ENCODE results near the gene PTGR3.
A peak's percentile ranks its signal among the peaks of the same experiment; 100 is the strongest.

PTGR3 gene

DNA sequence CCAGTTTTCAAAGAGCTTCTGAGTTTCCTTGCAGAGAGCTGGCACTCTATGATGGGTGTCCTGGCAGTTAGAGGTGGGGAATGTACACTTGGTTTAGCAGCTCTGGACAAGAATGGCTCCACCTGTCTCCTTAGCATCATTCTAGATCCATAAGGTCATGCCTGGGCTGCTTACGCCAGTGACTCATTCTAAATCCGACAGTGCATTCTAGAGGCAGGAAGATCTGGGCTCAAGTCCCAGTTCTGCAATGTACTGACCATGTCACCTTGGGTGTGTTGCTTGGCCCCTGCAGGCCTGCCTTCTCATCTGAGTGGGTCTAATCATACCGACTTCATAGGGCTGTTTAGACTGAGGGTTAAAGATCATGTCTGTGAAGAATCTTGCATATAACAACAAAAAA lies 46.5 kb downstream of the PTGR3 start:
- no peak overlapping the region for H3K9ac ChIP-seq (ENCODE audit: low read depth in 1 of 2, low read length in 2 of 2)
- H3K27ac ChIP-seq (ENCODE audit: low read depth, low read length), result no peak overlapping the region

DNA sequence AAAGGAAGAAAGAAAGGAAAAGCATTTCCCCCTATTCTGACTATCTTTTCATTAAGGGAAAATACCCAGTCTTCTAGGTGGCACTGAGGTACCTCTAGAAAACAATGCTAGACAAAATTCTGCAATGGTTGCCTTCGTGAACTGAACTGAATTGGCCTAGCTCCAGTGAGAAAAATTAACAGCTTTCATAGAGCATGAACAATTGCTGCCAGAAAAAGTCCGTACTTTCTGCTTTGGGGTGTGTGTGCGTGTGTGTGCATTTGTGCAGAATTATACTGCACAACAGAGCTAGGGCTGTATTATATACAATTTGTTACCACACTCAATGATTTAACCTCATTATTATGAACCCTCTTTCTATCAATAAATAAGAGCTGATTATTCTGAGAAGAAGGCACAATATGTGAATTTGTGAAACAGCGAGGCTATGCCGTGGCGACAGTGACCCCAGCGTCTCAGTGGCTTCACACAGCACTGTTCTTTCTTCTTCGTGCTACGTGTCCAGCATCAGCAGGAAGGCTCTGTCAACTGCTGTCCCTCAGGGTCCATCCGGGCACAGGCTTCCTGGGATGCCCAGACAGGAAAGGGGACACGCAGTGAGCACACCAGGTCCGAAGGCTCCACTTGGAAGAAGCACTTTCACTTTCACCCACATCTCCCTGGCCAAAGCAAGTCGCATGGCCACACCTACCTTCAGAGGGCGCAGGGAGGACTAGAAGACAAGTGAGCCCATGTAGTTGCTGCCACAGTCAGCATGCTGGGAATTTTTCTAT lies 47.5 kb downstream of the PTGR3 start:
- no peak overlapping the region for H3K27ac ChIP-seq (ENCODE audit: low read depth, low read length)
- H3K27me3 ChIP-seq (ENCODE audit: control insufficient read depth in 1 of 2, insufficient read depth in 2 of 2, low read length in 2 of 2), result no peaks in the 10 kb centered on the region
- peaks cover 0 to 9% of the 10 kb centered on the region in 2 donors for H3K4me1 ChIP-seq (ENCODE audit: control insufficient read depth in 1 of 2, insufficient read depth in 2 of 2, low read length in 2 of 2)
- no peaks in the 10 kb centered on the region for H3K9me3 ChIP-seq (ENCODE audit: control insufficient read depth in 1 of 2, low read length in 2 of 2)
- H3K9ac ChIP-seq (ENCODE audit: low read depth in 1 of 2, low read length in 2 of 2), result peak overlapping the region; percentile 65 to 73
- no peaks in the 10 kb centered on the region for H3K36me3 ChIP-seq (ENCODE audit: control insufficient read depth in 1 of 2, insufficient read depth in 2 of 2, low read length in 2 of 2)
- H3K4me3 ChIP-seq (ENCODE audit: low read depth in 1 of 2, low read length in 2 of 2), result peak overlapping the region; percentile 87 to 89

More for the DNA sequence above, 46.5 kb downstream of the PTGR3 start:
- Histone ChIP-seq H3K36me3 (ENCODE audit: control insufficient read depth in 1 of 2, insufficient read depth in 2 of 2, low read length in 2 of 2) (no peaks in the 10 kb centered on the region), H3K4me1 (ENCODE audit: control insufficient read depth in 1 of 2, insufficient read depth in 2 of 2, low read length in 2 of 2) (peaks cover 0 to 9% of the 10 kb centered on the region in 2 donors), H3K4me3 (ENCODE audit: low read depth in 1 of 2, low read length in 2 of 2) (no peak overlapping the region), H3K27me3 (ENCODE audit: control insufficient read depth in 1 of 2, insufficient read depth in 2 of 2, low read length in 2 of 2) (no peaks in the 10 kb centered on the region), H3K9me3 (ENCODE audit: control insufficient read depth in 1 of 2, low read length in 2 of 2) (no peaks in the 10 kb centered on the region)

DNA sequence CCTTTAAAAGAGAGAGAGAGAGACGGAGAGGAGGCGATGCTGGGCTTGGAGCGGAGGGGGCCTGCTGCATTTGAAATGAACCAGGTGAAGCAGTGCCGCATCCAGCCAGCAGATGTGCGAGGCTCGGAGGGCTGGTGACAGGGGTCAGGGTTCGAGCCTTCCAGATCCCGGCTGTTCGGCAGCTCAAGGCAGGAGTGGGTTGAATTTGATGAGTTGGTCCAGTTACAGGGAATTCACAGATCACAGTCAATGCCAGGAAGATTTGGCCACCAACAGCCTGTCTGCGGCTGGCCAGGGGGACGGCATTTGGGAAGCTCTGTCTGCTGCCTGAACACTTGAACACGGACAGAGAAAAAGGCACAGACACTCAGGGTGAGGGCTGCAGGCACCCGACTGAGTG lies 48.6 kb downstream of the PTGR3 start:
- H3K9me3 ChIP-seq (ENCODE audit: control insufficient read depth in 1 of 2, low read length in 2 of 2), result no peaks in the 10 kb centered on the region
- H3K4me3 ChIP-seq (ENCODE audit: low read depth in 1 of 2, low read length in 2 of 2), result no peak overlapping the region
- no peak overlapping the region for H3K9ac ChIP-seq (ENCODE audit: low read depth in 1 of 2, low read length in 2 of 2)
- H3K27ac ChIP-seq (ENCODE audit: low read depth, low read length), result no peak overlapping the region
- no peaks in the 10 kb centered on the region for H3K36me3 ChIP-seq (ENCODE audit: control insufficient read depth in 1 of 2, insufficient read depth in 2 of 2, low read length in 2 of 2)
- H3K27me3 ChIP-seq (ENCODE audit: control insufficient read depth in 1 of 2, insufficient read depth in 2 of 2, low read length in 2 of 2), result no peaks in the 10 kb centered on the region
- peaks cover 0 to 9% of the 10 kb centered on the region in 2 donors for H3K4me1 ChIP-seq (ENCODE audit: control insufficient read depth in 1 of 2, insufficient read depth in 2 of 2, low read length in 2 of 2)

DNA sequence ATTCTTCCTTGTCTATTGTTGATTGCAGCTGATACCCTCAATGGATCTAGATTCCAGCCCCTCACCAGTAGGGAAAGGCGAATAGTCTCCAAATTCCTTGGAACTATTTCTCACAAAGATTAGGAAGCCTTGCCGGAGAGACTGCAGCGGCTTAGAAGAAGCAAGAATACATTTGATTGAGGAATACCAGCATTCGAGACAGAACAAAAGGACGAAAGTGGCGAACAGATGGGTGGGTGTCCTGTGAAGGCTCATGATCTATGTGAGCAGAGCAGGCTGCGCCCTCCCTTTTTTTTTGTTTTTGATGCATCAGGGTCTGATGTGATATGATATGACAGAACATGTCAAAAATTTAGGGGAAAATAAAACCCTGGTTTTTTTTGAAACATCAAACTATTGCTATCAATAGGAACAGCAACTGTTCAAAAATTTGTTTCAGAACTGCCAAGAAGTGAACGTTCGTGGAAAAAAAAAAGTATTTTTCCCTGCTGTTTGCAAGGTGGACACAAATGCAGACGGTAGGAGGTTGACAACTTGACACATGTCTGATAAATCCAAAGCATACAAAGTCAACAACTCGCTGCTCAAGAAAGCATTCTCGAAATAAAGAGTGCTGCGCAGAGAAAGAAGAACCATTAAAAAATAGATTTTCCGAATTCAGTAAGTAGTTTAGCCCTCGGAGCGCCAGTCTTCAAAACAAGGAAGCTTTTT lies 49.1 kb downstream of the PTGR3 start:
- H3K9ac ChIP-seq (ENCODE audit: low read depth in 1 of 2, low read length in 2 of 2), result no peak overlapping the region
- H3K36me3 ChIP-seq (ENCODE audit: control insufficient read depth in 1 of 2, insufficient read depth in 2 of 2, low read length in 2 of 2), result no peaks in the 10 kb centered on the region
- H3K4me1 ChIP-seq (ENCODE audit: control insufficient read depth in 1 of 2, insufficient read depth in 2 of 2, low read length in 2 of 2), result peaks cover 0 to 9% of the 10 kb centered on the region in 2 donors
- H3K9me3 ChIP-seq (ENCODE audit: control insufficient read depth in 1 of 2, low read length in 2 of 2), result no peaks in the 10 kb centered on the region
- H3K27ac ChIP-seq (ENCODE audit: low read depth, low read length), result no peak overlapping the region
- H3K27me3 ChIP-seq (ENCODE audit: control insufficient read depth in 1 of 2, insufficient read depth in 2 of 2, low read length in 2 of 2), result no peaks in the 10 kb centered on the region
- H3K4me3 ChIP-seq (ENCODE audit: low read depth in 1 of 2, low read length in 2 of 2), result no peak overlapping the region

DNA sequence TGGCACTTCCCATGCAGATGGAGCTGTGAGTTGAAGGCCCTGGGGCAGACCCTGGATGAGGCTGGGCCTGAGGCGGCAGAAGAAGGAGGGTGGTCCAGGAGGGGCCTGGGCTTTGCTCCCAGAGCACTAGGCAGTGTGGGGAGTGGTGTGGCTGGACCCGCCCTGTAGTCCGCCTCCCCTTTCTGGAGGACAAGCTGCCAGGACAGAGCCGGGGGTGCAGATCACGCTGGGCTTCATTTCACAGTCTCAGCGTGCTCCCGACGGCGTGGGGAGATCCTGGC lies 49.8 kb downstream of the PTGR3 start:
- Histone ChIP-seq H3K4me1 (ENCODE audit: control insufficient read depth in 1 of 2, insufficient read depth in 2 of 2, low read length in 2 of 2) (peaks cover 0 to 9% of the 10 kb centered on the region in 2 donors), H3K27me3 (ENCODE audit: control insufficient read depth in 1 of 2, insufficient read depth in 2 of 2, low read length in 2 of 2) (no peaks in the 10 kb centered on the region), H3K4me3 (ENCODE audit: low read depth in 1 of 2, low read length in 2 of 2) (no peak overlapping the region), H3K36me3 (ENCODE audit: control insufficient read depth in 1 of 2, insufficient read depth in 2 of 2, low read length in 2 of 2) (no peaks in the 10 kb centered on the region), H3K9me3 (ENCODE audit: control insufficient read depth in 1 of 2, low read length in 2 of 2) (no peaks in the 10 kb centered on the region), H3K27ac (ENCODE audit: low read depth, low read length) (no peak overlapping the region), H3K9ac (ENCODE audit: low read depth in 1 of 2, low read length in 2 of 2) (no peak overlapping the region)

All from duodenal mucosa (tissue), 2 donors.